ENCODE data around the gene COL4A1.

The COL4A1 gene

DNA sequence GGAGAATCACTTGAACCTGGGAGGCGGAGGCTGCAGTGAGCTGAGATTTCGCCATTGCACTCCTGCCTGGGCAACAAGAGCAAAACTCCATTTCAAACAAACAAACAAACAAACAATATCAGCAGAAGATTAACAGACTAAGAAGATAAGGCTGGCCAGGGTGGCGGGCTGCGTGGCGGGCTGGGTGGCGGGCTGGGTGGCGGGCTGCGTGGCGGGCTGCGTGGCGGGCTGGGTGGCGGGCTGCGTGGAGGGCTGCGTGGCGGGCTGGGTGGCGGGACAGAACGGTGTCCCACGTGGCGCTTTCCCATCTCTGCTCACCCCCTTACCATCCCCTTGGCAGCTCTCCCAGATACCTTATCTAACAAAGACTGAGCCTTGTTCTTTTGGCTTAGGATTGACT is 196.2 kb downstream of the COL4A1 start:
- DNase-seq: no peak
- H3K27me3 ChIP-seq (replicated peaks; ENCODE audit: control insufficient read depth, insufficient read depth, low read length, poor library complexity, severe bottlenecking): no peaks in the 10 kb centered on the region
- H3K27ac ChIP-seq (ENCODE audit: insufficient read depth, low read length, poor library complexity, severe bottlenecking): no peak overlapping the region
- no peak overlapping the region for H3K4me3 ChIP-seq (ENCODE audit: insufficient read depth, low read depth, low read length, poor library complexity, severe bottlenecking)
- H3K36me3 ChIP-seq (ENCODE audit: control insufficient read depth, insufficient read depth, low read length): no peaks in the 10 kb centered on the region
- no peaks in the 10 kb centered on the region for H3K4me1 ChIP-seq (ENCODE audit: control insufficient read depth, insufficient read depth, low read length, poor library complexity, severe bottlenecking)
- H3K9me3 ChIP-seq (ENCODE audit: control insufficient read depth, low read length): no peaks in the 10 kb centered on the region

DNA sequence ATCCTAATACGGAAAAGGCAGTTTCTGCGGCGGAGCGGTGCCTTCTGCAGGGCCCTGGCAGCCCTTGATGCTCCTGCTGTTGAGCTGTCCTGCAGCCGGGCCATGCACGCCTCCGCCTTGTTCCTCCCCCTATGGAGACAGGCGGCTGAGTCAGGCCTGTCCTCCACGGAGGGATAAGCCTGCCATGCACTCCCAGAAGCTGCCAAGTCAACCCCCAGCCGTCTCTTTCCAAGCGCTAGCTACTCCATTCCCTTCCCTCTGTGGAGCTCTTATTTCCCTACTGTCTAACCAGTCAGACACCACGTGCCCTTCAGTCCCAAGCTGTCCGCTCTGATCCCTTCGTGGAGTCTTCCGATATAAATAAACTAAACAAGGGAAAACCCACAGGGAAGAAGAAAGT is 197.0 kb downstream of the COL4A1 start:
- no peak for DNase-seq
- H3K4me1 ChIP-seq (ENCODE audit: control insufficient read depth, insufficient read depth, low read length, poor library complexity, severe bottlenecking): no peaks in the 10 kb centered on the region
- H3K27ac ChIP-seq (ENCODE audit: insufficient read depth, low read length, poor library complexity, severe bottlenecking): no peak overlapping the region
- H3K27me3 ChIP-seq (replicated peaks; ENCODE audit: control insufficient read depth, insufficient read depth, low read length, poor library complexity, severe bottlenecking): no peaks in the 10 kb centered on the region
- H3K9me3 ChIP-seq (ENCODE audit: control insufficient read depth, low read length): no peaks in the 10 kb centered on the region
- no peak overlapping the region for H3K4me3 ChIP-seq (ENCODE audit: insufficient read depth, low read depth, low read length, poor library complexity, severe bottlenecking)
- H3K36me3 ChIP-seq (ENCODE audit: control insufficient read depth, insufficient read depth, low read length): no peaks in the 10 kb centered on the region

DNA sequence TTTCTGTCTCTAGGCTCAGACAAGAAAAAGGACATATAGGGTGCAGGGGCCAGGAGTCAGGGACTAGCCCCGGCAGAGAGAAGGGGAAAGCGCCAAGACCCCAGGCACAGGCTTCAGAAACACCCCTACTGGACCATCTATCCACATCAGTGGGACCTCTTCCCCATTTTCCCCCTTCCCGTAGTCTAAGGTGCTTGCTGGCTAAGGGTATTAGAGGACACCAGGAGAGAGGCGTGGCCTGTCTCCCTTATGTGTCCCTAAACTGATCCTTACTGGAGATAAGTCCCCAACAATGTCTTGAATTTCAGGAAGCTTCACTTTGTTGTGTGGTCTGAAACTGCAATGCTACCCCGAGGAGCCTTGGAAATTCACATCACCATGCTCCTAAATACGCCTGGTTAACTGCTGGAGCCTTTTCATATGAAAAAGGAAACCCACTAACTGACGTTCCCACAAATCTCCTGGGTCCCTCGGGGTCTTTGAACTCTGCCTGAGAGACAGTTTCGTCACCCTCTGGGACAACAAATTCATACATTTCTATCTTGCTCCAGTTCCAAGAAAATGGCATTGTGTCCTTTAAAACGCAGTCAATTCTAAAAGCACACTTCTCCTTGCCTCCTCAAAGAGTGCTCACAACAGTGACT is 197.7 kb downstream of the COL4A1 start:
- no peak overlapping the region for H3K4me3 ChIP-seq (ENCODE audit: insufficient read depth, low read depth, low read length, poor library complexity, severe bottlenecking)
- no peaks in the 10 kb centered on the region for H3K36me3 ChIP-seq (ENCODE audit: control insufficient read depth, insufficient read depth, low read length)
- no peaks in the 10 kb centered on the region for H3K4me1 ChIP-seq (ENCODE audit: control insufficient read depth, insufficient read depth, low read length, poor library complexity, severe bottlenecking)
- no peak overlapping the region for H3K27ac ChIP-seq (ENCODE audit: insufficient read depth, low read length, poor library complexity, severe bottlenecking)
- H3K27me3 ChIP-seq (replicated peaks; ENCODE audit: control insufficient read depth, insufficient read depth, low read length, poor library complexity, severe bottlenecking): no peaks in the 10 kb centered on the region
- no peaks in the 10 kb centered on the region for H3K9me3 ChIP-seq (ENCODE audit: control insufficient read depth, low read length)
- no peak for DNase-seq

DNA sequence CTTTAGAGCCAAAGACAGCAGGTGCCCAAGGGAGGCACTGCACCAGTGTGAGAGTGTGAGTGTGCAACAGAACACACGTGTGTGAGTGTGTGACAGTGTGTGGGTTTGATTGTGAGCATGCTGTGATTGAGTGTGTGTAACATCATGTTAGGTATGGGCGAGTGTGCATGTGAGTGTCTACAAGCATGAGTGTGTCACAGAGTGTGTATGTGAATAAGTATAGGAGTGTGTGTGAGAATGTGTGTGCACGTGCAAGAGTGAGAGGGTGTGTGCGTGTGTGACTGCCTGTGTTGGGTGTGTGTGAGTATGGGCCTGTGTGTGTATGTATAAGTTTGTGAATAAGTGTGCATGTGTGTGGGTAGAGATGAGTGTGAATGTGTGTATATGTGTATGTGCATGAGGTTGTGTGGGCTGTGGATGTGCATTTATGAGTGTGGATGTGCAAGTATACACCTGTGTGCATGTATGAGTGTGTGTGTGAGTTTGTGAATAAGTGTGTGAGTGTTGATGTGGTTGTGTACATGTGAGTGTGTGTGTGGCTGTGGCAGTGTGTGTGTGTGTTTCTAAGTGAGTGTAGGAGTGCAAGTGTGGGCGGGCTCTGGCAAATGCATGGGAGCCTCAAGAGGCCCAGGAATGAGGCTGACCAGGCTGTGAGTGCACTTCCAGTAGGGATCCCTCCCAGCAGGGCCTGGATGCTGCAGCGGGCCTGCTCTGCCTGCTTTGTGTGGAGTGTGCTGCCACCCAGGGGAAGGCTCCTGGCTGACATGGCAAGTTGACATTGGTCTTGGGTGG is 198.4 kb downstream of the COL4A1 start:
- DNase-seq: no peak
- Histone ChIP-seq H3K36me3 (ENCODE audit: control insufficient read depth, insufficient read depth, low read length) (no peaks in the 10 kb centered on the region), H3K4me3 (ENCODE audit: insufficient read depth, low read depth, low read length, poor library complexity, severe bottlenecking) (no peak overlapping the region), H3K4me1 (ENCODE audit: control insufficient read depth, insufficient read depth, low read length, poor library complexity, severe bottlenecking) (no peaks in the 10 kb centered on the region), H3K9me3 (ENCODE audit: control insufficient read depth, low read length) (no peaks in the 10 kb centered on the region), H3K27me3 (replicated peaks; ENCODE audit: control insufficient read depth, insufficient read depth, low read length, poor library complexity, severe bottlenecking) (no peaks in the 10 kb centered on the region), H3K27ac (ENCODE audit: insufficient read depth, low read length, poor library complexity, severe bottlenecking) (no peak overlapping the region)

DNA sequence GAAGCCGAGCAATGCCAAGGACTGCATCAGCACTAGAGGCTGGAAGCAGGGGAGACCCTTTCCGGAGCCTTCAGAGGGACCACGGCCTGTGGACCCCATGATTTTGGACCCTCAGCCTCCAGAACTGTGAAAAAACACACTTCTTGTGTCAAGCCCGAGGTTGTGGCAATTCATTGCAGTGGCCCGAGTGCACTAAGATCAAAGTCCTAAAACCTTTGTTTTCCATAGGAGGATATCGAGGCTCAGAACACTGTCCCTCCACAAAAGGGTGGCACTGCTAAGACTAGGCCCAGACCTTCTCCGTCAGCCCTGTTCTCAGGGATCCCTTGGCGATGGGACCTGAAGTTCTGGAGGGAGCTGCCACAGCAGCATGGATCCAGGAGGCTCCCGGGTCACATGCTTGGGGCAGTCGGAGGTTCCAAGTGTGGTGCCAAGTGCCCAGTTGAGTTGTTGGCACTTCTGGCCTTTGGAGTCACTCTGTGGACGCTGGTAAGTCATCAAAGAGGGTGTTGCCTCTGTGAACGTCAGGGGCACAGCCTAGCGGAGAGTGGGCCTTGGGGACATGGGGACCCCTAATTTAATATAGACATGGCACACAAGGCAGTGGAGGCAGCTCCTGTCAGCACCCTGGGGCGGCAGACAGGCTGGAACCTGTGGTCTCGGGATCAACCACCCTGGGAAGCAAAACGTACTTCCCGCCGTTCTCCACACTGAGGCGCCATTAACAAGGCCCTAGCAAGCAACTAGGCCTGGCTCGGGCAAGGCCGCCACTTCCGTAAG is 199.2 kb downstream of the COL4A1 start:
- Histone ChIP-seq H3K4me1 (ENCODE audit: control insufficient read depth, insufficient read depth, low read length, poor library complexity, severe bottlenecking) (no peaks in the 10 kb centered on the region), H3K9me3 (ENCODE audit: control insufficient read depth, low read length) (no peaks in the 10 kb centered on the region), H3K36me3 (ENCODE audit: control insufficient read depth, insufficient read depth, low read length) (no peaks in the 10 kb centered on the region), H3K27ac (ENCODE audit: insufficient read depth, low read length, poor library complexity, severe bottlenecking) (no peak overlapping the region), H3K4me3 (ENCODE audit: insufficient read depth, low read depth, low read length, poor library complexity, severe bottlenecking) (no peak overlapping the region), H3K27me3 (replicated peaks; ENCODE audit: control insufficient read depth, insufficient read depth, low read length, poor library complexity, severe bottlenecking) (no peaks in the 10 kb centered on the region)
- DNase-seq: no peak

DNA sequence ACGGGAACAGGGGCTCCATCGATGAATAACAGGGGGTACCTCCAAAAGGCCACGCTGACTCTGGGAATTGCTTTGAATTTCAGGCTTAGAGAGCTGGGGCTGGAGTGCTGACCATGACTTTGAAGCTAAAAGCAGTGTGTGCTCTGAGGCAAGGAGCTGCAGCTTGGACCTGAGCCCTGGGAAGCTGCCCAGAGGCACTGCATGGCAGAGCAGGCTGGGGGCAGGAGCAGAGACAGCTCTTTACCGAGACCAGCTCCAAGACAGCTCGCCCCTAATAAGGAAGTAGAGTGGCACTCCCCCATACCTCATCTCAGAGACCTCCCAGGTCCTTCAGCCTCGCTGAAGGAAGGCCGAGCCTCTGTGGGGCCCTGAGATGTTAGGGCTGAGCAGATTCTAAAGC is 200.2 kb downstream of the COL4A1 start:
- Histone ChIP-seq H3K36me3 (ENCODE audit: control insufficient read depth, insufficient read depth, low read length) (no peaks in the 10 kb centered on the region), H3K4me3 (ENCODE audit: insufficient read depth, low read depth, low read length, poor library complexity, severe bottlenecking) (no peak overlapping the region), H3K27ac (ENCODE audit: insufficient read depth, low read length, poor library complexity, severe bottlenecking) (no peak overlapping the region), H3K27me3 (replicated peaks; ENCODE audit: control insufficient read depth, insufficient read depth, low read length, poor library complexity, severe bottlenecking) (no peaks in the 10 kb centered on the region), H3K4me1 (ENCODE audit: control insufficient read depth, insufficient read depth, low read length, poor library complexity, severe bottlenecking) (no peaks in the 10 kb centered on the region), H3K9me3 (ENCODE audit: control insufficient read depth, low read length) (no peaks in the 10 kb centered on the region)
- no peak for DNase-seq

DNA sequence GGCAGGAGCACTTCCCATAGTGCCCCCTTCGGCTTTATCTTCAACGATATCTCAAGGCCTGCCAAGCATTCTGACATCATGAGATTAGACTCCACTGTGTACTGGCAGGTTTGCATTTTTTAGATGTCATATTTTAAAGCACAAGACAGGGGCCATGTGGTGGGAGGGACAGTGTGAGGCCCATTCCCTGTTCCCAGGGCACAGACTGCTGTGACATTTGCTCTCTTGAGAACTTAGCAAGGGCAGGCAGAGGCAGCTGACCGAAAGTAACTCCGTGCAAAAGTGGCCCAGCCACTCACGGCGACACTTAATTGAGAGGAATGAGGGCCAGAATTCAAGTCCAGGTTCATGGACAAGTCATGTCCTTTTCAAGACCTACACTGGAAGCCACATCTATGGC is 201.8 kb downstream of the COL4A1 start:
- DNase-seq: no peak
- H3K27me3 ChIP-seq (replicated peaks; ENCODE audit: control insufficient read depth, insufficient read depth, low read length, poor library complexity, severe bottlenecking): no peaks in the 10 kb centered on the region
- no peaks in the 10 kb centered on the region for H3K36me3 ChIP-seq (ENCODE audit: control insufficient read depth, insufficient read depth, low read length)
- no peaks in the 10 kb centered on the region for H3K4me1 ChIP-seq (ENCODE audit: control insufficient read depth, insufficient read depth, low read length, poor library complexity, severe bottlenecking)
- H3K9me3 ChIP-seq (ENCODE audit: control insufficient read depth, low read length): peaks cover under 1% of the 10 kb centered on the region
- no peak overlapping the region for H3K27ac ChIP-seq (ENCODE audit: insufficient read depth, low read length, poor library complexity, severe bottlenecking)
- H3K4me3 ChIP-seq (ENCODE audit: insufficient read depth, low read depth, low read length, poor library complexity, severe bottlenecking): no peak overlapping the region

DNA sequence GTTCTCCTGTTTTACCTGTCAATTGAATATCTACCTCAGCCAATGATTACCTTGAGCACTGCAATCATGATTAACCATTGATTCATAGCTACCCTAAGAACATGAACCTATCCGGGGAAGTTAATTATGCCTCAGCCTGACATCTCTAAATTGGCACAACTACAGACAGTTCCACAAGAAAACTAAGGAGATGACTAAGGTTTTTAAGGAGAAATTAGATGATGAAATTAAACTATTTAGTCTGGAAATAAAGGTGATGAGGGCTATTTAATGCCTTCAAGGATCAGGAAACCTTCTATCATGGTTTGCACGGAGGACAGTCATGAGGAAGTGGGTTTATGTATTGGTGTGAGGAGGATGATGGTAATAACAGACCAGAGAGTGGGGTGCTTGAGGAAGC is 203.4 kb downstream of the COL4A1 start:
- no peaks in the 10 kb centered on the region for H3K36me3 ChIP-seq (ENCODE audit: control insufficient read depth, insufficient read depth, low read length)
- peaks cover 5% of the 10 kb centered on the region for H3K9me3 ChIP-seq (ENCODE audit: control insufficient read depth, low read length)
- DNase-seq: no peak
- H3K4me3 ChIP-seq (ENCODE audit: insufficient read depth, low read depth, low read length, poor library complexity, severe bottlenecking): no peak overlapping the region
- H3K27ac ChIP-seq (ENCODE audit: insufficient read depth, low read length, poor library complexity, severe bottlenecking): no peak overlapping the region
- no peaks in the 10 kb centered on the region for H3K27me3 ChIP-seq (replicated peaks; ENCODE audit: control insufficient read depth, insufficient read depth, low read length, poor library complexity, severe bottlenecking)
- H3K4me1 ChIP-seq (ENCODE audit: control insufficient read depth, insufficient read depth, low read length, poor library complexity, severe bottlenecking): no peaks in the 10 kb centered on the region

DNA sequence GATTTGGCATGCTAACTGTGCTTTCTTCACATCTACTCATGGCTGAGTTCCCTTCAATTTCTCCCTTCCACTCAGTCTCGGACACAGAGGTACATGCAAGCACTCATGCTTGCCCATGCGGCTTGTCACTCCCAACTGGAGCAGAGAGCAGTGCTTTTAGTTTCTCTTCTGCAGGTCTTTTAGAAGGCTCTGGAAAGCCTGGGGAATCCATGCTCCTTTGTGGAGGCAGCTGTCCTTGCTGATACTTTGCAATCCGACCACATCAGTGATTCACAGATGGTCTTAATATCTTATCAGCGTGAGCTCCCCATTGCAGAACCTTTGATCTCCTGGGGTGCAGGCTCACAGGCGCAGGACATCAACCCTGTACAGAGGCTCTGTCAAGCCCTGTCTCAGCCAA is 203.9 kb downstream of the COL4A1 start:
- peaks cover 5% of the 10 kb centered on the region for H3K9me3 ChIP-seq (ENCODE audit: control insufficient read depth, low read length)
- no peak overlapping the region for H3K4me3 ChIP-seq (ENCODE audit: insufficient read depth, low read depth, low read length, poor library complexity, severe bottlenecking)
- H3K27me3 ChIP-seq (replicated peaks; ENCODE audit: control insufficient read depth, insufficient read depth, low read length, poor library complexity, severe bottlenecking): no peaks in the 10 kb centered on the region
- no peak overlapping the region for H3K27ac ChIP-seq (ENCODE audit: insufficient read depth, low read length, poor library complexity, severe bottlenecking)
- H3K4me1 ChIP-seq (ENCODE audit: control insufficient read depth, insufficient read depth, low read length, poor library complexity, severe bottlenecking): no peaks in the 10 kb centered on the region
- DNase-seq: no peak
- no peaks in the 10 kb centered on the region for H3K36me3 ChIP-seq (ENCODE audit: control insufficient read depth, insufficient read depth, low read length)

DNA sequence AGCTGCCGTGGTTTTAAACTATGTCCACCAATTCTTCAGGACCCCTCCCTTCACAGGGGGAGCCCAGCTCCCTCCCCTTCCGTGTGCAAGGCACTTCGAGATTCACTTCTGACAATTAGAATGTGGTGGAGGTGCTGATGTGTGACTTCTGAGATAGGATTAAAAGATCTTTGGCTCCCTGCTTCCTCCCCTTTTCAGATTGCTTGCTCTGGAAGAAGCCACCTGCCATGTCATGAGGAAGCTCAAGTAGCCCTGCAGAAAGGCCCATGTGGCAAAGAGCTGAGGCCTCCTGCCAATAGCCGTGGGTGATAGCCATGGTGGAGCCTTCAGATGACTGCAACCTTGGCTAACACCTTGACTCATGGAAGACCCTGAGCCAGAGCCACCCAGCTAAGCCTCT is 204.9 kb downstream of the COL4A1 start:
- Histone ChIP-seq H3K4me3 (ENCODE audit: insufficient read depth, low read depth, low read length, poor library complexity, severe bottlenecking) (no peak overlapping the region), H3K4me1 (ENCODE audit: control insufficient read depth, insufficient read depth, low read length, poor library complexity, severe bottlenecking) (no peaks in the 10 kb centered on the region), H3K27me3 (replicated peaks; ENCODE audit: control insufficient read depth, insufficient read depth, low read length, poor library complexity, severe bottlenecking) (no peaks in the 10 kb centered on the region), H3K9me3 (ENCODE audit: control insufficient read depth, low read length) (peaks cover 5% of the 10 kb centered on the region), H3K36me3 (ENCODE audit: control insufficient read depth, insufficient read depth, low read length) (no peaks in the 10 kb centered on the region), H3K27ac (ENCODE audit: insufficient read depth, low read length, poor library complexity, severe bottlenecking) (no peak overlapping the region)
- no peak for DNase-seq
